GM23338 (cell line): ENCODE measurements around the gene ALOX15. TPM values are rescaled to one million over a fixed set of nuclear protein-coding genes. Genes with fewer than 3 reads are reported as not detected.
A peak's percentile ranks its signal among the peaks of the same experiment; 100 is the strongest.

ENCODE experiments used
- ATAC-seq: fragments of 200-7000 bp; cut with Tn5 transposase; 3 replicates; pipeline ENCODE4 v1.9.1; 2020
- DNase-seq: peaks from one replicate; pipeline ENCODE4 v3.0.0-alpha.2; 2015; ENCODE audit warnings: low spot score
- H2AFZ ChIP-seq: fragments of 200-600 bp; sonication (generic); 2 replicates; pipeline ENCODE4 v1.8.0; 2016; ENCODE audit warnings: antibody characterized with exemption, mild to moderate bottlenecking, moderate library complexity
- H3F3A ChIP-seq: fragments of 200-600 bp; sonication (generic); replicated peaks from 2 replicates; pipeline ENCODE4 v1.8.0; 2017; ENCODE audit warnings: antibody characterized with exemption, mixed run types, low read depth
- H3K27ac ChIP-seq: fragments of 200-600 bp; sonication (generic); 2 replicates; pipeline ENCODE4 v1.6.1; 2016; ENCODE audit warnings: low read depth
- H3K27me3 ChIP-seq: fragments of 200-600 bp; sonication (generic); 2 replicates; pipeline ENCODE4 v1.8.0; 2016; ENCODE audit warnings: mild to moderate bottlenecking, mixed run types, moderate library complexity; ENCODE audit not compliant: insufficient read depth
- H3K36me3 ChIP-seq: fragments of 200-600 bp; sonication (generic); 2 replicates; pipeline ENCODE4 v1.8.0; 2016; ENCODE audit warnings: mild to moderate bottlenecking; ENCODE audit not compliant: insufficient read depth
- H3K4me1 ChIP-seq: fragments of 200-600 bp; sonication (generic); 2 replicates; pipeline ENCODE4 v1.8.0; 2016; ENCODE audit warnings: mild to moderate bottlenecking, moderate library complexity; ENCODE audit not compliant: insufficient read depth
- H3K4me2 ChIP-seq: fragments of 200-600 bp; sonication (generic); 2 replicates; pipeline ENCODE4 v1.7.1; 2017; ENCODE audit warnings: mixed run types
- H3K4me3 ChIP-seq: fragments of 200-600 bp; sonication (generic); 2 replicates; pipeline ENCODE4 v1.6.1; 2016; ENCODE audit warnings: mixed run types
- H3K79me2 ChIP-seq: fragments of 200-600 bp; sonication (generic); replicated peaks from 2 replicates; pipeline ENCODE4 v1.8.0; 2017; ENCODE audit warnings: mild to moderate bottlenecking; ENCODE audit not compliant: insufficient read depth
- H3K9me2 ChIP-seq: fragments of 200-600 bp; sonication (generic); 2 replicates; pipeline ENCODE4 v1.8.0; 2017; ENCODE audit not compliant: insufficient read depth
- H4K20me1 ChIP-seq: fragments of 200-600 bp; sonication (generic); replicated peaks from 2 replicates; pipeline ENCODE4 v1.8.0; 2017; ENCODE audit warnings: mild to moderate bottlenecking; ENCODE audit not compliant: insufficient read depth
- H3K27ac Mint-ChIP-seq: 2 replicates; pipeline ENCODE4 v1.8.0; 2020; ENCODE audit warnings: inconsistent platforms, mild to moderate bottlenecking, moderate library complexity, mixed read lengths
- H3K27me3 Mint-ChIP-seq: 3 replicates; pipeline ENCODE4 v1.8.0; 2022; ENCODE audit warnings: low read depth, mild to moderate bottlenecking, moderate library complexity, mixed read lengths, inconsistent platforms; ENCODE audit not compliant: insufficient read depth, poor library complexity
- H3K36me3 Mint-ChIP-seq: 3 replicates; pipeline ENCODE4 v1.8.0; 2021; ENCODE audit warnings: low read depth, mild to moderate bottlenecking, inconsistent platforms, moderate library complexity, mixed read lengths
- H3K4me1 Mint-ChIP-seq: 3 replicates; pipeline ENCODE4 v1.8.0; 2020; ENCODE audit warnings: mild to moderate bottlenecking, inconsistent platforms, mixed read lengths
- H3K4me3 Mint-ChIP-seq: 3 replicates; pipeline ENCODE4 v1.8.0; 2021; ENCODE audit warnings: moderate library complexity, mild to moderate bottlenecking, inconsistent platforms, mixed read lengths
- H3K9me3 Mint-ChIP-seq: 3 replicates; pipeline ENCODE4 v1.8.0; 2020; ENCODE audit warnings: moderate library complexity, mild to moderate bottlenecking, inconsistent platforms, mixed read lengths
- CREB1 ChIP-seq: fragments of 250-450 bp; sonication (Bioruptor Pico); IDR thresholded peaks from 2 replicates; pipeline ENCODE4 v1.5.0; 2020; ENCODE audit warnings: low read depth, mild to moderate bottlenecking, moderate library complexity
- CTCF ChIP-seq, 2 experiments: fragments of 200-600 bp in 1 of 2; sonication (generic) in 1 of 2; conservative IDR thresholded peaks; 2 replicates each; pipeline versions ENCODE4 v1.5.1 to v1.6.1; 2016 to 2017; ENCODE audit warnings: antibody characterized with exemption in 2 of 2, low read depth in 2 of 2, mild to moderate bottlenecking in 2 of 2, moderate library complexity in 1 of 2
- EZH2 ChIP-seq: fragments of 200-600 bp; sonication (generic); IDR thresholded peaks from one replicate; pipeline ENCODE4 v1.8.0; 2017; ENCODE audit warnings: antibody characterized with exemption, mild to moderate bottlenecking, low read depth; ENCODE audit not compliant: unreplicated experiment
- EZH2phosphoT487 ChIP-seq: fragments of 200-600 bp; sonication (generic); IDR thresholded peaks from one replicate; pipeline ENCODE4 v1.8.1; 2018; ENCODE audit warnings: antibody characterized with exemption; ENCODE audit not compliant: unreplicated experiment
- JUNB ChIP-seq: IDR thresholded peaks from one replicate; pipeline ENCODE4 v1.6.1; 2016; ENCODE audit warnings: antibody characterized with exemption; ENCODE audit not compliant: unreplicated experiment
- NANOG ChIP-seq: IDR thresholded peaks from 2 replicates; pipeline ENCODE4 v1.6.1; 2016; ENCODE audit warnings: antibody characterized with exemption, borderline replicate concordance
- POLR2AphosphoS5 ChIP-seq: IDR thresholded peaks from 2 replicates; pipeline ENCODE4 v1.6.1; 2016; ENCODE audit warnings: antibody characterized with exemption, low read depth
- STAT1 ChIP-seq: IDR thresholded peaks from one replicate; pipeline ENCODE4 v1.6.1; 2016; ENCODE audit warnings: antibody characterized with exemption; ENCODE audit not compliant: unreplicated experiment
- ZNF114 ChIP-seq: fragments of 250-450 bp; sonication (Bioruptor Pico); IDR thresholded peaks from 2 replicates; pipeline ENCODE4 v1.5.0; 2020; ENCODE audit warnings: mild to moderate bottlenecking, moderate library complexity
- ZNF462 ChIP-seq: fragments of 250-450 bp; sonication (Bioruptor Pico); IDR thresholded peaks from 2 replicates; pipeline ENCODE4 v1.5.0; 2020; ENCODE audit warnings: mild to moderate bottlenecking, moderate library complexity
- polyA plus RNA-seq: library from polyadenylated mRNA; unstranded; fragments of >200 nt; fragmentation: Nextera tagmentation; extraction: Ambion mirVana; gene quantifications from 2 replicates; pipeline ENCODE4 v1.2.1, GENCODE V29; 2016
- total RNA-seq: library from RNA; depleted of rRNA; stranded (reverse); fragments of >200 nt; shearing (Covaris generic); gene quantifications from 2 replicates; pipeline ENCODE4 v1.2.3, GENCODE V29; 2014
- TF ChIP-seq, protein P1 (sequence below): IDR thresholded peaks from 2 replicates; pipeline ENCODE4 v1.6.1; 2016; ENCODE audit warnings: antibody characterized with exemption

ALOX15 gene
- total and polyA plus RNA-seq, 2 experiments from 2014 or later = 1.2 to 1.4 TPM

DNA sequence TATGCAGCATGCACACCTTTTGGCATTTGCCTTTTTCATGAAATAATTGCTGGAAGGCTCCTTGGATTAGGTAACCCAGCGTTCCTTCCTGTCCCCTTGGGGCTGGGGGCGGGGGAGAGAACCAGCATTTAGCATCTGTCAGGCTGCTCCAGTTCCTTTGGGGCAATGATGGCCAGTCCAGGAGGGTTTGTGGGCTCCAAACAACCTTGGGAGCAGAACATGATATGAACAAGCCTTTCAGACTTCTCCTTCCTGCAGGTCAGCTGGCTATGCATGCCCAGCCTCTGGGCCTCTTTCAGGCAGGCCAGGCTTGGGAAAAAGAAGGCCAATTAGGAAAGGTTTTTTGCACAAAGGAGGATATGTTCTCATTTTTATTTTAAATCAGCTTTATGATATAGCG, 58.3 kb downstream of the ALOX15 start:
- H2AFZ ChIP-seq = no peak overlapping the region
- Mint-ChIP-seq H3K27me3 (peaks cover 39% of the 10 kb centered on the region), H3K36me3 (no peaks in the 10 kb centered on the region), H3K4me3 (peak overlapping the region; percentile 80; the same call in 2 of the 3 replicates), H3K27ac (no peak overlapping the region), H3K4me1 (peaks cover 26% of the 10 kb centered on the region), H3K9me3 (no peaks in the 10 kb centered on the region; the same call in 2 of the 3 replicates)
- H3K79me2 ChIP-seq = no peaks in the 10 kb centered on the region
- peaks cover 9% of the 10 kb centered on the region for H3K4me1 ChIP-seq
- TF ChIP-seq ZNF462 (CRISPR knock-in tag) (no peak), EZH2phosphoT487 (no peak)
- no peaks in the 10 kb centered on the region for H3K9me2 ChIP-seq
- peaks cover 39% of the 10 kb centered on the region for H3K27me3 ChIP-seq
- no peaks in the 10 kb centered on the region for H3K36me3 ChIP-seq
- H3K4me3 ChIP-seq = peak overlapping the region; percentile 74
- no peaks in the 10 kb centered on the region for H3F3A ChIP-seq
- DNase-seq (no peak), ATAC-seq (no peak)
- no peaks in the 10 kb centered on the region for H4K20me1 ChIP-seq
- H3K27ac ChIP-seq = no peak overlapping the region
- peak overlapping the region; percentile 94 for H3K4me2 ChIP-seq

- Mint-ChIP-seq H3K27me3 (peaks cover 39% of the 10 kb centered on the region), H3K4me3 (no peak overlapping the region), H3K27ac (no peak overlapping the region), H3K4me1 (peaks cover 25% of the 10 kb centered on the region), H3K36me3 (0 out of 3 replicates have a peak, but pooled peaks cover 3% of the 10 kb centered on the region), H3K9me3 (peaks cover 4% of the 10 kb centered on the region; the same call in 2 of the 3 replicates)
- H3K4me1 ChIP-seq = peaks cover 9% of the 10 kb centered on the region
- no peaks in the 10 kb centered on the region for H3F3A ChIP-seq
- ATAC-seq (no peak), DNase-seq (no peak)
- H4K20me1 ChIP-seq = no peaks in the 10 kb centered on the region
- peaks cover 39% of the 10 kb centered on the region for H3K27me3 ChIP-seq
- H3K9me2 ChIP-seq = no peaks in the 10 kb centered on the region
- H3K4me2 ChIP-seq = no peak overlapping the region
- no peaks in the 10 kb centered on the region for H3K36me3 ChIP-seq
- H3K27ac ChIP-seq = no peak overlapping the region
- H2AFZ ChIP-seq = no peak overlapping the region
- no peak overlapping the region for H3K4me3 ChIP-seq
- H3K79me2 ChIP-seq = no peaks in the 10 kb centered on the region
- TF ChIP-seq ZNF114 (CRISPR knock-in tag) (no peak), NANOG (no peak), EZH2phosphoT487 (no peak), CTCF (conservative IDR thresholded peaks at IDR 0.05; ENCODE audit: low read depth in 2 of 2) (no peak), EZH2 (no peak), CREB1 (no peak), POLR2AphosphoS5 (no peak), STAT1 (no peak), JUNB (no peak)
- TF ChIP-seq, protein P1, sequence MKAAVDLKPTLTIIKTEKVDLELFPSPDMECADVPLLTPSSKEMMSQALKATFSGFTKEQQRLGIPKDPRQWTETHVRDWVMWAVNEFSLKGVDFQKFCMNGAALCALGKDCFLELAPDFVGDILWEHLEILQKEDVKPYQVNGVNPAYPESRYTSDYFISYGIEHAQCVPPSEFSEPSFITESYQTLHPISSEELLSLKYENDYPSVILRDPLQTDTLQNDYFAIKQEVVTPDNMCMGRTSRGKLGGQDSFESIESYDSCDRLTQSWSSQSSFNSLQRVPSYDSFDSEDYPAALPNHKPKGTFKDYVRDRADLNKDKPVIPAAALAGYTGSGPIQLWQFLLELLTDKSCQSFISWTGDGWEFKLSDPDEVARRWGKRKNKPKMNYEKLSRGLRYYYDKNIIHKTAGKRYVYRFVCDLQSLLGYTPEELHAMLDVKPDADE = no peak
Measured at GRCh38 chr17:4582691-4583090, 58.8 kb downstream of the ALOX15 start.
